Effector memory CD8-positive, alpha-beta T cell (primary cell): Measurements from ENCODE around the gene YY1.
A peak's percentile ranks its signal among the peaks of the same experiment; 100 is the strongest.
"Not testable (repeated sequence)": the region's sequence is repeated elsewhere in the genome, so short reads cannot be mapped to it uniquely, and the experiment has no call there.

Experiments used
- ATAC-seq: fragments of 150-1000 bp; cut with Tn5 transposase; replicated peaks from 2 replicates; pipeline ENCODE4 v1.10.0; 2021; ENCODE audit warnings: mild to moderate bottlenecking, moderate library complexity
- DNase-seq, 3 experiments: peaks; one replicate each; pipeline ENCODE4 v3.0.0; 2021
- H3K27ac Mint-ChIP-seq, 2 donors: one replicate each; pipeline ENCODE4 v1.8.0; 2022; ENCODE audit warnings: mild to moderate bottlenecking in 2 of 2, mixed read lengths in 2 of 2, moderate library complexity in 2 of 2
- H3K27me3 Mint-ChIP-seq, 2 donors: one replicate each; pipeline ENCODE4 v1.8.0; 2022; ENCODE audit warnings: mixed read lengths in 2 of 2
- H3K36me3 Mint-ChIP-seq: one replicate; pipeline ENCODE4 v1.8.0; 2022; ENCODE audit warnings: mild to moderate bottlenecking, moderate library complexity, mixed read lengths; ENCODE audit not compliant: insufficient read depth
- H3K4me1 Mint-ChIP-seq, 2 donors: one replicate each; pipeline ENCODE4 v1.8.0; 2022; ENCODE audit warnings: low read depth in 2 of 2, mixed read lengths in 2 of 2
- H3K4me3 Mint-ChIP-seq, 2 donors: one replicate each; pipeline ENCODE4 v1.8.0; 2022; ENCODE audit warnings: mild to moderate bottlenecking in 2 of 2, mixed read lengths in 2 of 2, moderate library complexity in 2 of 2
- H3K9me3 Mint-ChIP-seq, 2 donors: one replicate each; pipeline ENCODE4 v1.8.0; 2022; ENCODE audit warnings: mixed read lengths in 2 of 2

The YY1 gene

DNA sequence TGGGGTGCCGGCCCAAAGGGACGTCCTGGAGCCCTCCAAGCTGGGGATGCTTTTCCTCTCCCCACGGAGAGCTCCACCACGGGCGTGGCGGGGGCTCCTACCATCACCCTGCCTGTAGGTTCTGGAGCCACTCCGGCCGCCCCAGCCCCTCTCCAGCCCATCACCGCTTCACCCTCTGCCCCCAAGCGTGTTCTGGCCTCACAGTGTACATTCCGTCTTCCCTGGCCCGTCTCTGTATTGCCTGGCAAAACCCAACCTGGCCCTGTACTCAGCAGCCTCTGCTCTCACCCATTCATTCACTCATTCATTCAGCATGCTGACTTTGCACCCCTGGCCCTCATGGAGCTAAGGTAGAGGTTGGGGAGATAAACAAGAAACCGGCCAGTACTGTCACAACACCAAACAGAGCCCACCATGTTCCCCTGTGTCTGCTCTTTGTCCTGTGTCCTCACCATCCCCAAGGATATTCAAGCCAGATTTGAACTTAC lies 47.0 kb downstream of the YY1 start:
- H3K4me1 Mint-ChIP-seq: peaks cover 4 to 5% of the 10 kb centered on the region in 2 donors
- peak overlapping the region; percentile 85 to 87 for H3K4me3 Mint-ChIP-seq
- no peaks in the 10 kb centered on the region for H3K9me3 Mint-ChIP-seq
- H3K27ac Mint-ChIP-seq: peak overlapping the region in 1 of 2 donors; percentile 78
- H3K27me3 Mint-ChIP-seq: no peaks in the 10 kb centered on the region
- DNase-seq: no peak
- no peak for ATAC-seq
- peaks cover 25% of the 10 kb centered on the region for H3K36me3 Mint-ChIP-seq

DNA sequence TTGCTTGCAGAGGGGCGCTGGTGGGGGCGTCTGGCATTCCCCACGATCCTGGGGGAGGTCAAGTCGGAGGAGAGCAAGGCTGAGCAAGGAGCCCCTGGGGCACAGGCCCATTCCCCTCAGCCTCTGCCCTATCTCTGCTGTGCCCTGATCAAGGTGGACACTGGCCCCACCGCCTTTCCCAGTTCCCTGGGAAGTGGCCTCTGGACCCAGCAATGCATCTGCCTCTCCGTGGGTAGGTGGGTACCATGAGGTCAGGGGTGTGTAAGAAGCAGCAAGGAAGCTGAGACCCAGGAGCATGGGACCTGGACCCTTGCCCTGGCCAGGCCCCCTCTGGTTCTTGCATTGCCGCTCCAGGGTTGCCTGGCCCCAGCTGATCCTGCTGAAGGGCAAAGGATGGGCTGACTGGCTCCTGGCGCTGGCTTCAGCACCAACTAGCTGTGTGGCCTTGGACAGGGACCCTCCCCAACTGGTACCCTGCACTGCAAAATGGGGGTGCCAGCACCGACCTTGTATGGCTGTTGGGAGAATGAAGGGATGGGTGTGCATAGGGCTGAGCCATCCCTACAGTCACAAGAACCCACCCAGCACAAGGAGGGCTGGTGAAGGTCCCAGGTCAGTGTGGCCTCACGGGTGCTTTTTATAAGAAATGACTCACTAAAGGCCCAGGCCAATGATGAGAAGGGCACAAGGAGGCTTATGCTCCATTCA lies 47.7 kb downstream of the YY1 start:
- Mint-ChIP-seq H3K27me3 (no peaks in the 10 kb centered on the region), H3K36me3 (peaks cover 25% of the 10 kb centered on the region)

DNA sequence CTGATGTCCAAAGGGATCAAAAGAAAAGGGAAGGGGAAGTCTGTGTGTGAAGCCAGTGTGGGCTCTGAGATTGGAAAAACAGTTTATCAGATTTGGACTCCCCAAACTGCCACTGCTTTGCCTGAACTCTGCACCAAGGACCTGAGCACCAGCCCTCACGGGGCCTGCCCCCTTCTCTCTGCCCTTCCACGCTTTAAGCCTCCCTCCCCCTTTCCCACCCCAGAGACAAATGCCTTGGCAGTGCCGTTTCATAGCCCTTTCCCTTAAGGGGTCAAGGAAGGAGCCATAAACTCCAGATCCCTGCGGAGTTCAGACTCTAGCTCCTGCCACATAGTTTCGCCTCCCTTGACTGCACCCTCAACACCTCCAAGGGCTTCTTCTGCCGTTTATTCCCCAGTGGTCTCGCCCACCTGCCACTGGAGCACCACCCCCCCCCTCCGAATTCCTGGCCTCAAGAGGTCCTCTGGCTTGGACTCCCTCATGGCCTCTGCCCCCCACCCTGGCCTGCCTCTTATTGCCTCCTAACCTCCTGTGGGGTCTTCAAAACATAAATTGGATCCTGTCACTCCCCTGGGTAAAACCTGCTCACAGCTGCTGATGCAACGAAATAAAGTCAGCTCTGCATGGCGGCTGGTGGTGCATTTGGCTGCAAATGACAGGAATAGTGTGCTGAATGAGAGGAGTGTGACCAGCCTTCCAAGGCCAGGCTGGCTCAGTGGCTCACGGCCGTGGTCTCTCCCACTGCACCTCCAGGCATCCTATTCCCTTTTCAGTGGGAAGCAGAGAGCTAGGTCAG lies 48.5 kb downstream of the YY1 start:
- no peaks in the 10 kb centered on the region for H3K9me3 Mint-ChIP-seq

More for the DNA sequence above, 47.7 kb downstream of the YY1 start:
- H3K27ac Mint-ChIP-seq: peak overlapping the region in 1 of 2 donors; percentile 26
- no peak for ATAC-seq
- H3K4me3 Mint-ChIP-seq: peak overlapping the region; percentile 85 to 87
- H3K4me1 Mint-ChIP-seq: peaks cover 4 to 5% of the 10 kb centered on the region in 2 donors
- DNase-seq: no peak
- H3K9me3 Mint-ChIP-seq: no peaks in the 10 kb centered on the region

DNA sequence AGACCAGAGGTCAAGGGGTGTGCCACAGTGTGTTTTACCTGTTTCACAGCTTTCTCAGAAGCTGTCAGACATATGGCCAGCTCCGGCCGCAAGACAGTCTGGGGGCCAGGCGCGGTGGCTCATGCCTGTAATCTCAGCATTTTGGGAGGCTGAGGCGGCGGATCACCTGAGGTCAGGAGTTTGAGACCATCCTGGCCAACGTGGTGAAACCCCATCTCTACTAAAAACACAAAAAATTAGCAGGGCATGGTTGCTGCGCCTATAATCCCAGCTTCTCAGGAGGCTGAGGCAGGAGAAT lies 49.0 kb downstream of the YY1 start:
- DNase-seq, H3K4me1 Mint-ChIP-seq, H3K9me3 Mint-ChIP-seq, H3K27ac Mint-ChIP-seq, H3K27me3 Mint-ChIP-seq, ATAC-seq: not testable (repeated sequence)
- peak overlapping the region in 1 of 2 donors; percentile 29 for H3K4me3 Mint-ChIP-seq
- peaks cover 14% of the 10 kb centered on the region for H3K36me3 Mint-ChIP-seq

More for the DNA sequence above, 48.5 kb downstream of the YY1 start:
- H3K36me3 Mint-ChIP-seq: peaks cover 20% of the 10 kb centered on the region
- no peak for DNase-seq
- ATAC-seq: no peak
- H3K27ac Mint-ChIP-seq: no peak overlapping the region
- H3K4me3 Mint-ChIP-seq: peak overlapping the region in 1 of 2 donors; percentile 29
- H3K4me1 Mint-ChIP-seq: peaks cover 4 to 5% of the 10 kb centered on the region in 2 donors
- H3K27me3 Mint-ChIP-seq: no peaks in the 10 kb centered on the region

DNA sequence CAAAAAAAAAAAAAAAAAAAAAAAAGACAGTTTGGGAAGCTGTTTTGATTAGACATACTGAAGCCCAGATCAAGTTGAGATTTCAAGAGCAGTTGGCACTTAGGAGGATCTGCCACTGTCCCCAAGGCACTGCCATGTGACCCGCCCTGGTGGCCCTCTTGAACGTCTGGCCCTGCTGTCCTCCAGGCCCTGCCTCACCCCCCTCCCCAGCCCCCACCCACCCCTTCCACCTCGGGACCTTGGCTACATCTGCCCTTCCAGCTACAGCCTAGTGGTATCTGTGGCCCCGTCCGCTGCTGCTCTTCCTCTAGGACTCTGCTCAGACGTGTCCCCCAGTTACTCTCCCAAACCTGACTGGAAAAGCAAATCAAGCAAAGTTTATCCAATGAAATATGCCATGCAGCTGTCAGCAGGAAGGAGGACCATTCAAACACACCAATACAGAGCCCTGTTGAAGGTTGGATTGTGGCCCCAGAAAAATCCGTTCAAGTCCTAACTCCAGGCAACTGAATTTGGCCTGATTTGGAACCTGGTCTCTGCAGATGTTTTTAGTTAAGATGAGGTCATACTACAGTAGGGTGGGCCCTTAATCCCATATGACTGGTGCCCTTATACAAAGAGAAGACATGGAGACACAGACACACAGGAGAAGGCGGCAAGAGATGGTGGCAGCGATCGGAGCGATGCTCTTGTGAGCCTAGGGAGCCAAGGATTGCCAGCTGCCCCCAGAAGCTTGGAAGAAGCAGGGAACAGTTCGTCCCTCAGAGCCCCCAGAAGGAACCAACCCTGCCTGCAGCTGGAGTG lies 49.6 kb downstream of the YY1 start:
- Mint-ChIP-seq H3K27me3 (no peaks in the 10 kb centered on the region), H3K4me1 (peaks cover 4 to 5% of the 10 kb centered on the region in 2 donors), H3K36me3 (peaks cover 13% of the 10 kb centered on the region), H3K27ac (peak overlapping the region in 1 of 2 donors; percentile 86), H3K4me3 (no peak overlapping the region), H3K9me3 (no peaks in the 10 kb centered on the region)
- no peak for DNase-seq
- no peak for ATAC-seq

DNA sequence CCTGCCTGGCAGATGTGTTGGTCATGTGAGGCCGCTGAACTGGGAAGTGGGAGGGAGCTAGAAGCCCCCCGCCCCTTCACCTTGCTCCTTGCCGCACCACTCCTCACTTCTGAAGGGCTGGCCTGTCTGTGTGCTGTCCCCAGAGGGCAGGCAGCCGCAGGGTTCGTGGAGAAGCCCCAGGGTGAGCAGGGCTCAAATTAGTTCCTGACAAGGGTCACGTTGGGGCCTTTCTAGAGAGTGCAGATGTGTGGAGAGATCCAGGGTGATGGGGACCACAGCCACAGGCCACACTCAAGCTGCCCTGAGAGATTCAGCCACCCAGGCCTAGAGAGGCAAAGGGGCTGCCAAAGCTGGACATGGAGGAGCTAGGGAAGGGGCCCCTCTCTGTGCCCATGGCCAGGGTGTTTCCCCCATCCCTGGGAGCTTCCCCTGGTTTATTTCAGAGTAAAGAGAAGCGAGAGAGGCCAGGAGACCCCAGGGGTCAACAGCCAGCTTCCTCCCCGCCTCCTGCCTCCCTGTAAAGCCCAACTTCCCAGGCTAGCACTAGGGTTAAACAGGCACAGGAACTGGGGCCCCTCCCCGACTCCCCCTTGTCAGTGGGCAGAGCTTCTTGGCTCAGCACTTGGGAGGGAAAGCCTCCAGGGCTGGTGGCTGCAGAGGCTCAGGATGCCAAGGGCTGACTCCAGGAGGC lies 51.1 kb downstream of the YY1 start:
- peak overlapping the region in 1 of 2 donors; percentile 86 for H3K27ac Mint-ChIP-seq

DNA sequence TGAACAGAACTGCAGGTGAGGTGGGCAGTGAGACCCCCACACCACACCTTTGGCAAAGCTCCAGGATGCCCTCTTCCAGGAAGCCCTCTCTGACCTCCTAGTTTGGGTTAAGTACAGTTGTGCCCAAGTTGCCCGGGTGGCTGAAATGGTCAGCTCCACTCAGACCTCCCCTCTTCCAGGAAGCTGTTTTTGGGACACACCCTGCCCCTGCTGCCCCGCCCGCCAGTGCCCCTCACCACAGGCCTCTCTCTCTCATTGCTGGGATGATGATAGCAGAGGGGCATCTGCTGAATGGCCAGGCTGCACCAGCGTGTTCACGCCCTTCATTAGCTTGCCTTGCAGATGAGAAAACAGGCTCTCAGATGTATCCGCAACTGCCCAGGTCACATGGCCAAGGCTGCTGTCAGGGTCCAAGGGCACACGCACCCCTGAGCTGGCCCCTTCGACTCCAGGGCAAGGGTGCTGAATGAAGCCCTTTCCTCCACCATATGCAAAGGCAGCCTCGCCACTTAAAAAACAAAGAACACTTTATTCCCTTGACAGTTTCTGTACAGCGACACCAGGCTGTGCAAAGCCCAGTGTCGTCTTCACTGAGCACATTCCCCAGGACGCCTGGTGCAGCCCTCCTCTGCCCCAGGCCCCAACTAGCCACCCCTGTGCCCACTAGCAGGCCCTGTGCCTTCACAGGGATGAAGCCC lies 51.8 kb downstream of the YY1 start:
- no peak for DNase-seq
- H3K36me3 Mint-ChIP-seq: peaks cover 16% of the 10 kb centered on the region
- no peak overlapping the region for H3K4me3 Mint-ChIP-seq
- H3K27me3 Mint-ChIP-seq: no peaks in the 10 kb centered on the region
- no peak for ATAC-seq
- H3K4me1 Mint-ChIP-seq: peaks cover 4 to 5% of the 10 kb centered on the region in 2 donors
- no peaks in the 10 kb centered on the region for H3K9me3 Mint-ChIP-seq
- peak overlapping the region in 1 of 2 donors; percentile 86 for H3K27ac Mint-ChIP-seq

More for the DNA sequence above, 51.1 kb downstream of the YY1 start:
- no peaks in the 10 kb centered on the region for H3K27me3 Mint-ChIP-seq
- H3K9me3 Mint-ChIP-seq: no peaks in the 10 kb centered on the region
- DNase-seq (no peak), ATAC-seq (no peak)
- H3K4me3 Mint-ChIP-seq: no peak overlapping the region
- peaks cover 13% of the 10 kb centered on the region for H3K36me3 Mint-ChIP-seq
- peaks cover 4 to 5% of the 10 kb centered on the region in 2 donors for H3K4me1 Mint-ChIP-seq

DNA sequence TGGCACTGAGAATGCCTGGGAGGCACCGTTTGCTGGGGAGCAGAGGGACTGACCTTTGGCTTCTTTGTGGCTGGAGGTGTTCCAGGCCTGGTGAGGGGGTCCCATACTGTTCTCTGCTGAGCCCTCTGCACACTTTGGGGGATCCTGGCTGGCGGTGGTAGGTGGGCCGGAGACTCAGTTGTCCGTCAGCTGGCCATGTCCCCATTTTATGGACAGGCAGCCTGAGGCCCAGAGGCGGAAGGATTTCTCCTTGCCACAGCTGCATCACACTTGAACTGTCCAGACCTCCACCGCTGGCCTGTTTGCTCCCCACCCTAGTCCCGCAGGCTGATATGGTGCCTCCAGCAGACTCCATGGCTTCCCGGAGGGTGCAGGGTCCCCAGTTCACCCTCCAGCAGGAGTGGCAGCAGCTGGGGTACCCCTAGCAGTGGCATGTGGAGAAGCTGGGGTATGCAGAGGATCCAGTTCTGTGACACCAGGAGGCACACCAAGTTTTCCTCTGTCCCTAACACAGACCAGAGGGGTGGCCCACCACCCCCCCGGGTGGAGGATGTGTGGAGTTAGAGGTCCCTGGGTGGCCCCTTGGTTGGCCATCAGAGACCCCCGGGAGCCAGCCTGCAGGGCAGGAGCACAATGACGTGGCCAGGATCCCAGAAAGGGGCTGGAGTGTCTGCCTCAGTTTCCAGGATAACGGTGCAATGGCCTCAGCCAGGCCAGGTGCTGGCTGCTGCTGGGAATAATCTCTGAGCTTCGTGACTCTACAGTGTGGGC lies 52.5 kb downstream of the YY1 start:
- H3K4me1 Mint-ChIP-seq: no peaks in the 10 kb centered on the region
- DNase-seq (no peak), ATAC-seq (no peak)
- peak overlapping the region in 1 of 2 donors; percentile 86 for H3K27ac Mint-ChIP-seq
- no peak overlapping the region for H3K4me3 Mint-ChIP-seq
- H3K9me3 Mint-ChIP-seq: no peaks in the 10 kb centered on the region
- peaks cover 15% of the 10 kb centered on the region for H3K36me3 Mint-ChIP-seq
- no peaks in the 10 kb centered on the region for H3K27me3 Mint-ChIP-seq

DNA sequence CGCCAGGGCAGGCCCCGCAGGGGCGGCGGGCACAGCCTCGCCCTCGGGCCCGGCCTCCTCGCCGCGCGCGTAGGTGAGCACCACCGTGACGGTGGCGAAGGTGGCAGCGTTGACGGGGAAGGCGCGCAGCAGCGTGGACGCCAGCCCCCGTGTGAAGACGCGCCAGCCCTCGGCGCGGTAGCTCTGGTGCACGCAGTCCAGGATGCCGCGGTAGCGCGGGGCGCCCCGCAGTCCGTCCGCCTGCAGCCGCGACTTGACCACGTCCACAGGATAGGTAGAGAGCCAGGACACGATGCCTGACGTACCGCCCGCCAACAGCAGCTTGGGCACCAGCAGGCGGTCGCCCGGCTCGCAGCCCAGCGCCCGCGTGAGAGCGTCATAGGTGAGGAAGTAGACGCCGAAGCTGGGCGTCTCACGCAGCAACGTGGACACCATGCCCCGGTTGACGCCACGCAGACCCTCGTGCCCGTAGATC lies 53.4 kb downstream of the YY1 start:
- Mint-ChIP-seq H3K36me3 (peaks cover 18% of the 10 kb centered on the region), H3K4me1 (peaks cover 0 to 5% of the 10 kb centered on the region in 2 donors), H3K9me3 (no peaks in the 10 kb centered on the region), H3K27ac (no peak overlapping the region), H3K4me3 (no peak overlapping the region), H3K27me3 (no peaks in the 10 kb centered on the region)
- ATAC-seq (no peak), DNase-seq (no peak)

DNA sequence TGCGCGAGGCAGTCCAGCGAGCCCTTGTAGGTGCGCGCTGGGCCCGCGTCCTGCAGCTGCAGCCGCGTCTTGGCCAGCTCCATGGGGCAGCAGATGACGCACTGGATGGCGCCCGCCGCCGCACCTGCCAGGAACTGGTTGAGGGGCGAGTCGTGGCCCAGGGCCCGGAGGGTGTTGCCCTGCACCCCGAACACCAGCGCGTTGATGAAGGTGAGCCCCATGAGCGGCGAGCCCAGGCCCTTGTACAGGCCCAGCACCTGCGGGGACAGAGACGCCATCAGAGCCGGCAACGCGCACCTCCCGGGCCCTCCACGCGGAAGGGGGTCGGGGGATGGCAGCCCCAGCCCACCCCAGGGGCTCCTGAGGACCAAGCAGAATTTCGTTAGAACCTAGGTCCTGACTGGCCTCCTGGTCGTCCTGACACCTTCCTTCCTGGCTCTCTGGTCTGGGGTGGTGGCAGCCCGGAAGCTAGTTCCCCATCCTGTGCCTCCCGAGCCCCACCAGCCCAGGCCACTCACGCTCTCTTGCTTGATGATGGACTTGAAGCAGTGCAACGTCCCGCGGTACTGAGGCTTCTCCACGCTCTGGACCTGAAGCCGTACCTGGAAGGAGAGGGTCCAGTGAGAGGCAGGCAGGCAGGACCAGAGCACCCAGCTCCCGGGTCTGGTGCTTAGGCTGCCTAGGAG lies 54.0 kb downstream of the YY1 start:
- no peak overlapping the region for H3K4me3 Mint-ChIP-seq
- ATAC-seq: no peak
- no peaks in the 10 kb centered on the region for H3K9me3 Mint-ChIP-seq
- H3K27ac Mint-ChIP-seq: no peak overlapping the region
- peaks cover 21% of the 10 kb centered on the region for H3K36me3 Mint-ChIP-seq
- H3K4me1 Mint-ChIP-seq: peaks cover 0 to 10% of the 10 kb centered on the region in 2 donors
- no peak for DNase-seq
- H3K27me3 Mint-ChIP-seq: no peaks in the 10 kb centered on the region

DNA sequence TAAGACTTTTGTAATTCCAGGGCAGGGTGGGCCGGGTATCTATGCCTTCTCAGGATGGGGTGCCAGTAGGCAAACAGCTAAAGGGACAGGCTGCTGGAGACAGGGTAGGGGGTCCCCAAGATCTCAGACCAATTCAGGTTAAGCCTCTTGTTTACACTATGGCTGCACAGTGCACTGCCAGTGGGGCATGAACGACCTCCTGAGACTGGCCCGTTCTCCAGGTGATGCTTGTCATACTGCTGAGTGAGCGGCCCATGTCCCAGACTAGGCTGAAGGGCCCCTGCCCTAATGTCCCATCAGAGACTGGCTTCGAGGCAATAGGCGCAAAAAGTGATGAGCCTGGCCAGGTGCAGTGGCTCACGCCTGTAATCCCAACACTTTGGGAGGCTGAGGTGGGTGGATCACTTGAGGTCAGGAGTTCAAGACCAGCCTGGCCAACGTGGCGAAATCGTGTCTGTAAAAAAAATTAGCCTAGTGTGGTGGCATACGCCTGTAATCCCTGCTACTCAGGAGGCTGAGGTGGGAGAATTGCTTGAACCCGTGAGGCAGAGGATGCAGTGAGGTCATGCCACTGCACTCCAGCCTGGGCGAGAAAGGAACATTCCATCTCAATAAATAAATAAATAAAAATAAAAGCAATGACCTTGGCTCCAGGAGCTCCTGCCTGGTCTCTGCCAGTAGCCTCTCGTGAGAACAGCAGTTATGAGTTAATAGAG lies 54.7 kb downstream of the YY1 start:
- Mint-ChIP-seq H3K9me3 (no peaks in the 10 kb centered on the region), H3K27ac (no peak overlapping the region), H3K4me1 (peaks cover 0 to 13% of the 10 kb centered on the region in 2 donors), H3K4me3 (no peak overlapping the region), H3K36me3 (peaks cover 23% of the 10 kb centered on the region), H3K27me3 (no peaks in the 10 kb centered on the region)
- ATAC-seq (no peak), DNase-seq (no peak)
